Measurements from ENCODE around the gene OR6B3.
"Not testable (repeated sequence)": the region's sequence is repeated elsewhere in the genome, so short reads cannot be mapped to it uniquely, and the experiment has no call there.

Gene OR6B3

DNA sequence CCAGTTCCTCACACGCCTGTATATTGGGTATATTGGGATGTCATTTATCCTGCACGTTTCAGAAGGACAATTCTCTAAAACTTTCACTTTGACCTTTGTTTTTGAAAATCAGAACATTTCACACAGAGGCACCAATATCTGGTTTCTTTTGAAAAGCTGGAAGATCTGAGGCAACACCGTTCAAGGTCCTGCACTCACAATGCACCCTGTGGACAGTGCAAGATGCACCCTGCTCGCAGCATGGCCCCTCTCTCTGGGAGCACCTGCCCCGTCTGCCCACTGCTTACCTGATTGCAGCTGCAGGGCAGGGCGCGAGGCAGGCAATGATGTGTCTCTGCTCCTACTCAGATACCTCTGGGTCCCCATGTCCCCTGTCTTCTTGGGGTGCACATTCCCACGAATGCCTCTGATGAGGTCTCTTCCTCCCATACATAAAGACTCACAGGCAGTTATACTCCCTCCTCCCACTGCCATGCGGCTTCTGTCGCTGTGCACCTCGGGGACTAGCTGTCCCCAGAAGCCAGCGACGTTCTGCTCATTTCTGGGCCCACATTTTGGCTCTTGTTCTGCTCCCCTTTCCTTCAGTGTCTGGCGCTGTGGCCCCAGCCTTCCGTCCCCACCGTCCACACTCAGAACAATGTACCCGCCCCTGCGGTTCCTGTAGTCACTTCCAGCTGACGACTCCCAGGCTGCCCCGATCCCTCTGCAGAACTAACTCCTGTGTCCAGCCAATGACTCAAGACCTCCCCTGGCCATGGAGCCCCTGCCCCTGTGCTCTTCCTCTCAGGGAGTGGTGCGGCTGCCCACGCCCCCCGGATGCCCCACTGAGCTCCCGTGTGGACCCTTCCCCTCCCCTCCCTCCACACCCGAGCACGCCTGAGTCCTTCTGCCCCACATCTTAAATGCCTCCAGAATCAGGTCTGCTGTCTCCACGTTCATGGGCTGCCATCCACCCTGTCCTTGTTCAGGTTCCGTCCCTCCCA is at the start of gene OR6B3:
Gene OR6B3 (minus strand): TSS at position 349 of the 983 bp plus-strand sequence.
- DNase-seq (ENCODE audit: low spot score) = no peak

DNA sequence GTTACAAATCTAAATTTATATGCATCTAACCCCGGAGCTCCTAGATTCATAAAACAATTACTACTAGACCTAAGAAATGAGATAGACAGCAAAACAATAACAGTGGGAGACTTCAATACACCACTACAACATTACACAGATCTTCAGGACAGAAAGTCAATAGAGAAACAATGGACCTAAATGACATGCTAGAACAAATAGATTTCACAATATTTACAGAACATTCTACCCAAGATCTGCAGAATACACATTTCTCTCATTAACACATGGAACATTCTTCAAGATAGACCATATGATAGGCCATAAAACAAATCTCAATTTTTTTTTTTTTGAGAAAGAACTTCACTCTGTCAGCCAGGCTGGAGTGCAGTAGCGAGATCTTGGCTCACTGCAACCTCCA is 45.0 kb upstream of the OR6B3 start:
- no peak for DNase-seq (ENCODE audit: low spot score)

DNA sequence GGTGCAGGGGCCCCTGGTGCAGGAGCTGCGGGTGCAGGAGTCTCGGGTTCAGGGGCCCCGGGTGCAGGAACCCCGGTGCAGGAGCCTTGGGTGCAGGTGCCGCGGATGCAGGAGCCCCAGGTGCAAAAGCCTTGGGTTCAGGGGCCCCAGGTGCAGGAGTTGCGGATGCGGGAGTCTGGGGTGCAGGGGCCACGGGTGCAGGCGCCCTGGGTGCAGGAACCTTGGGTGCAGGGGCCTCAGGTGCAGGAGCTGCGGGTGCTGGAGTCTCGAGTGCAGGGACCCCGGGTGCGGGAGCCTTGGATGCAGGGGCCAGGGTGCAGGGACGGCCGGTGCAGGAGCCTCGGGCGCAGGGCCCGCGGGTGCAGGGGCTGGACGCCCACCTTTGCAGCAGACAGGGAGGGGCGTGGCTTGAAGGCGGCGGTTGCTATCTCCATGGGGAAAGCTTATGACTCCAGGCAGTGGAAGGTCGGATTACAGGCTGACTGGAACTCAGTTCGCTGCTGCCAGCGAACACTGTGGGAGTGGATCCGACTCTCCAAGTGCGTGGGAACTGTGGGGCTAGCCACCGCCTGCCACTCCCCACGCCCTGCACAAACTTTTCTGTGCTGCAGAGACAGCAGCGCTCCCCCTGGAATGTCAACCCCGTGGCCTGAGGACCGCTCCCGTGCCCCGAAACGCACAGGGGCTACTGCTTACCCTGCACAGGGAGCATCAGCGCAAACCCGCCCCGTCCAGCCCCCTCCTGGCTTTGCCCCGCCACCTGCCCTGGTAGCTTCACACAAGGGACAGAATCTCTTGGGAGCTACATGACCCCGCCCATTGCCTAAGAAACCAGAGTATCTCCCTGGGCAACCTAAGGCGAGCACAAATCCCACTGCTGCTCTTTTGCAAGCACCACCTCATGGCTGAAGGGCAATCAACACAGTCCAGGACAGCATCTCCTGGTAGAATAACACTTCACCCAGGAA is 42.5 kb upstream of the OR6B3 start:
- DNase-seq (ENCODE audit: low spot score) = no peak

DNA sequence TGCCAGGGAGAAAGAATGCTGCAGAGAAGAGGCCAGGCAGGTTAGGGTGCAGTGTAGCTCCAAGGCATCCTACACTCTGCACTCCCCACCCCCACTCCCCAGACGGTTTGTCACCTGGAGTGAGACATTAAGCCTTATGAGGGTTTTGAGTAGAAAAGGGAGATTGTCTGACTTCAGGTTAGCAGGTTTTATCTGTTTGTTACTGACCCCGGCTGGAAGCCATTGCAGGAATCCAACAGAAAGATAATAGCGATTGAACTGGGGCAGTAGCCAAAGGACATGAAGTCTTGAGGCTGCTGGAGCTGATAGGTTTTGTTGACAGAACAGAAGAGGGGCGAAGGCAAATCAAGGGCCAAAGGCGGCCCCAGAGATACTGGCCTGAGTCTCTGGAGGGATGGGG is 36.0 kb upstream of the OR6B3 start:
- DNase-seq (ENCODE audit: low spot score) = no peak

DNA sequence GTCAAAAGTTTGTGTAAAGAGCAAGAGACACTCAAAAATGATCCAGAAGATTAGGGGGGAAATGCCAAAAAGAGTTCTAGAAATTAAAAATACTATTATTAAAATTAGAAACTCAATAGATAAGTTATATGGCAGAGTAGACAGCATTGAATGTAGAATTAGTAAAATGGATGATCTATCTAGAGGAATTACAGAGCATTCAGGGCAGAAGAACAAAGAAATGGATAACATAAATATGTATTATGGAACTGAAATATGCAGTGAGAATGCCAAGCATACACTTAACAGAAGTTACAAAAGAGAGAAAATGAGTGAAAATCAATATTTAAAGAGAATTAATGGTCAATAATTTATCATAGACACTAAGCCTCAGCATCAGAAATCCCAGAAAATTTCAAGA is 33.2 kb upstream of the OR6B3 start:
- no peak for DNase-seq (ENCODE audit: low spot score)

DNA sequence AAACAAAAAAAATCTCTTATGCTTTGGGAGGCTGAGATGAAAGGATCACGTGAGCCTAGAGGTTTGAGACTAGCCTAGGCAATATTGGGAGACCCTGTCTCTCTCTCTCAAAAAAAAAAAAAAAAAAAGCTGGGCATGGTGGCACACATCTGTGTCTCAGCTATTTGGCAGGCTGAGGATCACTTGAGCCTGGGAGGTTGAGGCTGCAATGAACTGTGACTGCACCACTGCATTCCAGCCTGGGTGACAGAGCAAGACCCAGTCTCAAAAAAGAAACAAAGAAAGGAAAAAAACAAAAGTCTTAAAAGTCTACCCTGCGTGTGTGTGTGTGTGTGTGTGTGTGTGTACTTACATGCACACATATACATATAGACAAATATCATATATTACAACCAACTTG is 25.3 kb upstream of the OR6B3 start:
- DNase-seq (ENCODE audit: low spot score) = no peak

DNA sequence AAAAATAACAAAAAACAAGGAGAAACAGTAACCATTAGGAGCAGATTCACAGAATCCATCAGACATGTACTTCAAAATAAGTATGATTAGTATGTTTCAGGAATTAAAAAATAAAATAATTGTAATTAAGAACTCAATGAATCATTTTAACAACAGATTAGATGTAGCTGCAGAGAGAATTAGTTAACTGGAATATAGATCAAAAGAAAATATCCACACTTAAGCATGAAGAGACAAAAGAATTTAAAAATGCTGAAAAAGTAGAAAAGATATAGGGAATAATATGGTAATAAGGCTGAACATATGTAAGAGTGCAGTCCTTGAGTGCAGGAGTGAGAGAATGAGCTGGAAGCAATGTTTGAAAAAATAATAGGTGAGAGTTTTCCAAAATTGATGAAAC is 24.1 kb upstream of the OR6B3 start:
- no peak for DNase-seq (ENCODE audit: low spot score)

DNA sequence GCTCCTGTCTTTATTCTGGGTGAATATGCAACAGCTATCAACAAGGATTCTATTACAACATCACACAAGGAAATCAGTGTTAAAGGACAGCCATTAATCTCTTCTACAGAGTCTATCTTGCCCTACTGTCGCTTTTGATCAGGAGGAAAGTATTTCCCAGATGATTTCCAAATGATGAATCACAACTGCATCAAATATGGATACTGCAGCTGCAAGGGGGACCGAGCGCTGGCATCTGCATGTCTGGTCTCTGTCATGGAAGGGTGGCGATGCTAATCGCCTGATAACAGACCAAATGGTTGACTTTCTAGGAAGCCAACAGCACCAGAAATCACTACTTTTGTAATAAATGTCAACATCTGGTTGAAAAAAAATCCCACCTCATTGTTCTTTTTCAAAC is 21.2 kb upstream of the OR6B3 start:
- DNase-seq (ENCODE audit: low spot score) = no peak

DNA sequence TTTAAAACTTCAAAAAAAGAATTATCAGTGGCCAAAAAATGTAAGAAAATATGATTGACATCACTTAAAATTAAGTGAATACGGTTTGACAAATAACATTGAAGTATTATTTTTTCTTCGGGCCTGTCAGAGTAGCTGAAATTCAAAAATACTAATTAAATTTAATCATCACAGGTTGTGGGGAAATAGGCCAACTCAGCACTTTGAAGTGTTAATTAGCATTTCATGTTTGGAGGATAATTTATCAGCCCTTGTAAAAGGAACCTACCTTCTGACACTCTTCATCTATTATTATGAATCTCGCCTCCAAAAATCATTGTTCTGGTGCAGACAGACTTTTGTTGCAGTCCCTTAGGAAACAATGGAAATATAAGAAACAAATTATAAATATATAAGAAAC is 17.6 kb upstream of the OR6B3 start:
- no peak for DNase-seq (ENCODE audit: low spot score)

DNA sequence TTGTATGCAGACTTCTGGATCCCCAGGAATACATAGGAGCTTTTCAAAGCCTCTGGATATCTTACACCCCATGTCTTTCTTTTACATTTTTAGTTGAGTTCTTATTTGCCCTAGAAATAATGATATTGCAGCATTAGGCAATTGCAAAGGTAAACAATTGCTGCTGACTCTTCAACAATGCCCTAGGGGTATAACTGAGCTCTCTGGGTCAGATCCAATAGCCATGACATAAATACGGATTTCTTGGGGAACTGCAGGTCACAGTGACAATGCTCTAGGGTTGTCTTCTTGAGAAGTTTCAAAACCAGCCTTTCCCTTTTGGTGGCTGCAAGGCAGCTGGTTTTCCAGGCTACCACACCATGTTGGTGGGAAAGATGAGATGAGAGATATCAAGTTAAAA is 16.5 kb upstream of the OR6B3 start:
- DNase-seq (ENCODE audit: low spot score) = no peak

DNA sequence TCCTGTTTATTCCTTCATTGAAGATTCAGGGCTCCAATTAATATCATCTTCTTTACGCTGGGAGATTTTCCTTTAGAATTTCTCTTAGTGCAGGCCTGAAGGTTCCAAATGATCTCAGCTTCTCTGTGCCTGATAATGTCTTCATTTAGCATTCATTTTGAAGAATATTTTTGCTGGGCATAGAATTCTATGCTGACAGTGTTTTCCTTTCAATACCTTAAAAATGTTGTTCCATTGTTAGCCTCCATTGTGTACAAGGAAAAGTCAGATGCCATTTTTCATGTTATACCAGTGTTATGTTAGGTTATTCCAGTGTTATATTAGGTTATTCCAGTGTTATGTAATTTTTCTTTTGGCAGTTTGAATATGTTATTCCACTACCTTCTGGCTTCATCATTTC is 14.9 kb upstream of the OR6B3 start:
- no peak for DNase-seq (ENCODE audit: low spot score)

DNA sequence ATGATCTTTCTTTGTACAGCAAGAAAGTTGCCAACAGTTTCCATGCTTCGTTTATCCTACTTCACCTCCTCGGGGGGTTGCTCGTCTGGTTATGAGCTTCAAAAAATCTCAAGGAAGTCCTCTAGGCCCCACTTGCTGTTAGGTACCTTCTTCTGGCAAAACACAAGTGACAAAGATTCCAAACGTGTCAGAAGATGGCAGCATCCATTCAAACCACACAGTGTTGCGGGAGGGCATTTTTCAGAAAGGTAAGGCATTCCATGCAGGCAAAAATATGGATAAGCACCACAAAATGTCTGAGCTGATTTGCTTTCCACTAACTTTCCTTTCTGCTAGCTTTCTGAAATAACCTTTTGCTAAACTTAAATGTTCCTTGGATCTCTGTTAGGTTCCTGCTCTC is 13.2 kb upstream of the OR6B3 start:
- DNase-seq (ENCODE audit: low spot score) = no peak

DNA sequence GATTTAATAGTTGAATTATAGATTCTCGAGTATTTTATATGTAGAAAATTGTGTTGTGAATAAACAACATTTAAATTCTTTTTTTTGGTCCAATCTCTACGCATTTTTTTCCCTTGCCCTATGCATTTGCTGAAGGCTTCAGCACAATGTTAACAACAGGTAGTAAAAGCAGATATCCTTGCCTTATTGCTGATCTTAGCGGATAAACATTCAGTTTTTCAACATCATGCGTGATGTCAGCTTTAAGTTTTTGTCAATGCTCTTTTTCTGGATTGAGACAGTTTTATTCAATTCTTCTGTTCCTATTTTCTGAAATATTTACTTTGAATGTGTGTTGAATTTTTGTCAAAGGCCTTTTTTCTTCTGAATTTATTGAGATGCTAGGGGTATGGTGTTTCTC is 11.6 kb upstream of the OR6B3 start:
- no peak for DNase-seq (ENCODE audit: low spot score)

DNA sequence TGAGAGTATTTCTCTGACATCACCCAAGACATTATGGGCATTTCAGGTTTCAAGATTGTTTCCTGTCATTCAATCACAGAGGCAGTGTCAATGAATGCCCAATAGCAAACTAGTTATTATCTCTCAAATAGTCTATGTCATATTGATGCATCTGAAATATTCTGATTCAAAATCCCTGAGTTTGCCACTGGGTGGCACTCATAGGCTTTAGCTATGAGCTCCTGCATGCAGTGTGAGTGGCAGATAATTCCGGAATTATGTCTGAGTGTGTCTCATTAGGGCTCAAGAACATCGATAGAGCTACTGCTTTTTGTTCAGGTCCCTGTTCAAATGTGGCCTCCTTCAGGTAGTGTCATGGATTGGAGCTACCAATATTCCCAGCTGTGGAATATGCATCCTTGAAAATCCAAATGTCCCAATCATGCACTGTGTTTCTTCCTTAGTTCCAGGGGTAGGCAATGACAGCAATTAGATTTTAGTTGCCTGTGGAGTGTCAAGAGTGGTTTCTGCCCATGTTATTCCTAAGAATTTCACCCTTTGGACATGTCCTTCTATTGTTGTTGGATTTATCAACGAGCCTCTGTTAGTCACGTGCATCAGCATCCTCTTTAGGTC is 7.8 kb upstream of the OR6B3 start:
- DNase-seq (ENCODE audit: low spot score) = no peak

DNA sequence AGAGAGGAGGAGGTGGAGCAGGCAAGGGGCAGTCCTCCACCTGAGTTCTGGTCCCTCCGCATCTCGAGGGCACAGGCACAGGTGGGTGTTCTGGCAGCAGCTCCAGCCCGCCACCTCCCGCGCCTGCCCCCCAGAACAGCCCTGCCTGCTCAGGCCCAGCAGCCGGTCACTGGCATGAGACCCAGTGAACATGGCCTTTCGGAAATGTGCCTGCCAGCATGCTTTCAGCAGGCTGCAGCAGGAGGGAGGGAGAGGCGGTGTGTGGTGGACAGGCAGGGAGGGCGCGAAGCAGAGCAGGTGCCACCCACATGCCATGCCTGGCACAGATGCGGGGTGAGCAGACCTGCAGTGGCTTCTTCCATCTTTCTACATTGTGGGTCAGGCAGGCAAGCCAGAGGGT is 3.4 kb upstream of the OR6B3 start:
- DNase-seq (ENCODE audit: low spot score) = no peak

DNA sequence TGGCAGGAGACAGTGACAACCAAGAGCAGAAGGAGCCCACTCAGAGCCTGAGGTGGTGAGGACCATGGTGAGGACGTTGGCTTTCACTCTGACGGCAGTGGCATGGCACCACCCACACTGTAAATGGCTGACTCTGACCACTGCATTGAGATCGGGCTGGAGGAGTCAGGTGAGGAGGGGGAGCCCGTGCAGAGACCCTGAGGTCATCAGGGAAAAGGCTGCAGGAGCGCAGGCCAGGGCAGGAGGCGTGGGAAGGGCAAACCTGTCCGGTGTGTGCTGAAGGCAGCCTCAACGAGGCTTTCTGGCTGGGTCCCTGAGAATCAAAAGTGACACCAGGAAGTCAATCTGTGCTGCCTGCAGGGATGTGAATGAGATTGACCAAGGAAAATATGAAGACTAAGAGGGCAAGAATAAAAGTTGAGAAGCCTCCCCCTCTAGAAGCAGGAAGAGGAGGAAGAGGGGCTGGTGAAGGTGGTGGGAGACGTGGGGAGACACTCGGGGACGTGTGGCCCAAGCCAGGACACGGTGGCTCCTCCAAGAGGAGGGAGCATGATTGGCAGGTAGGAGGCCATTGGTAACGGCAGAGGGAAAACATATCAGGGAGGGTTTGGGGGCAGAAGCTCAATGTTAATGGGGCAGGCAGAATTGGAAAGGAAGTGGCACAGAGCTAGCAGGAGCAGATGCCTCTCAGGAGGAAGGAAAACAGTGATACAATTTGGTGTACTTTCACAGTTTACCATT is 2.0 kb upstream of the OR6B3 start:
- no peak for DNase-seq (ENCODE audit: low spot score)

DNA sequence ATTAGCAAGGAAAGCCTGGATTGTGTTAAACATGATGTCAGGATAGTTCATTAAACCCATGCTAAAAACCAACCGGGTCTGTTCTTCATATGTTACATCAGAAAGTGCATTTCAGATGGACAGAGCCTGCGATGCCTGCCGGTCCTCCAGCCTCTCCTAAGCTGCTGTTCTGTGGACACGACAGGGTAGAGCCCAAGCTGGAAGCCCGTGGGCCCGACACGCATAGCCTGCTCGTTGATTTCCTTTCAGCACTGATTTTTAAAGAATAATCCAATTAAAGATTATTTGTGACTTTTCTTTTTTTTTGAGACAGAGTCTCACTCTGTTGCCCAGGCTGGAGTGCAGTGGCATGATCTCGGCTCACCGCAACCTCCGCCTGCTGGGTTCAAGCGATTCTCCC is 797 bp downstream of the OR6B3 start:
- no peak for DNase-seq (ENCODE audit: low spot score)

DNA sequence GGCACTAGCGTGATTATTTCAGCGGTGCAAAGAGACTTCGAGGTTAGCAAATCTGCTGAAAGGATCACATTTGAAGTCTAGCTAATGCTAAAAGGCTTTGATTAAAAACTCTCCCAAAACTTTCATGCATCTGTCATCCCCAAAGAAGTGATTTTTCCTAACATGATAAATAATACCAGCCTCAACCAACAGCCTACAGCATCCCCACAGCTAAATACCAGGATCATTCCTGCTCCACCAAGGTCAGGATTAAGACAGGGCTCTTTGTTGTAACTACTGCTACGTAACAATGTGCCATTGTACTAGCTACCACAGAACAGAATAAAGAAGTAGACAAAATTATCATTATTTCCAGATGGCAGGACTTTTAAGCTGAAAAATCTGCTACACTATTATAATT is 1.6 kb downstream of the OR6B3 start:
- no peak for DNase-seq (ENCODE audit: low spot score)

DNA sequence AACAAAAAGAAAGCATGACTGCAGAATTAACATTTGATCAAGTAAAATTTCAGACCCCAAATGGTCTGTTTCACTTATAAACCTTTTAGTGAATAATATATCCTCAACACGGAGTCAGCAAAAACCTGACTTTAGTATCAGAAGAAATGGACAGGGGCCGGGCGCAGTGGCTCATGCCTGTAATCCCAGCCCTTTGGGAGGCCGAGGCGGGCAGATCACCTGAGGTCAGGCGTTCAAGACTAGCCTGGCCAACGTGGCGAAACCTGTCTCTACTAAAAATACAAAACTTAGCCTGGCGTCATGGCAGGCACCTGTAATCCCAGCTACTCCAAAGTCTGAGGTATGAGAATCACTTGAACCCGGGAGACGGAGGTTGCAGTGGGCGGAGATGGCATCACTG is 3.0 kb downstream of the OR6B3 start:
- DNase-seq (ENCODE audit: low spot score) = no peak

DNA sequence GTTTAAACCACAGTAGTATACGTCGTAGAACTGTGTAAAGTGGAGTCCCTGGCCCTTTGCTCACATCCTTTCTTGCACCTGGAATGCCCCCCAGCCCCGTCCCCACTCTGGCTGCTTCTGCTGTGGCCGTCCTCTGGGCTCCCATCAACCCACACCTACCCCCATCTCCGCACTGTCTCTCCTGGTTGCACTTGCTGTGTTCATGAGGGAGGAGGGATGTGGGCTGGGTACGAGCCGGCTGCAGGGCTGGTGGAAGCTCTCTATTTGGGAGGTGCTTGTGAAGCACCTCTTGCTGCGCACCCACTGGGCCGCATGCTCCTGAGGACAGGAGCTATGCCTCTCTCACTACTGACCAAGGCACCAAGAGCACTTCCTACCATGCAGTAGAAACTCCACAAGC is 5.1 kb downstream of the OR6B3 start:
- DNase-seq (ENCODE audit: low spot score) = no peak

DNA sequence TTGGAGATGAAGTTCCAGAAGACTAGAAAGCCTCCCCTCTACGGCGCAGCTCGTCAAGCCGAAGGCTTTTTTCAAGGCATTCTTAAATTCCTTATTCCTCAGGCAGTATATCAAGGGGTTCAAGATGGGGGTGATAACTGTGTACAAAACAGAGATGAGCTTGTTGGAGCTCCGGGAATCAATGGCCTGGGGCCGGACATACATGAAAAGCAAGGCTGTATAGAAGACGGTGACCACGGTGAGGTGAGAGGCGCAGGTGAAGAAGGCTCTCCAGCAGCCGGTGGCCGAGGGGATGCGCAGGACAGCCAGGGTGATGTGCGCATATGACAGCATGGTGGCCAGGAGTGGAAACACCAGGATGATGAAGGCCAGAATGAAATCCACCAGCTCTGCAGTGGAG is 8.2 kb downstream of the OR6B3 start:
- DNase-seq (ENCODE audit: low spot score) = no peak

DNA sequence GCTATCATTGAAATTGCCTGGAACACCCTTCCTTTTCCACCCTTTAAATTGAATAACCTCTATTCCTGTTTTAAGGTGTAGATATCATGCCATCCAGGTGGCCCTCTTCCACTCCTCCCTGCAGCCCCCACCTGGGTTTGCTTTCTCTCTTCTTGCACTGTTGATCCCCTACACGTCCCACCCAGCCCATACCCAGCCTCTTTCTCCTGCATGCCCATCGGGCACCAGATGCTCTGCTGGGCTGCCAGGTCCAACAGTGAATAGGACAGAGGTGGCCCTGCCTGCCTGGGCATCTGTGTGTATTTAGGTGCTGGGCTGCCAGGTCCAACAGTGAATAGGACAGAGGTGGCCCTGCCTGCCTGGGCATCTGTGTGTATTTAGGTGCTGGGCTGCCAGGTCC is 9.2 kb downstream of the OR6B3 start:
- DNase-seq (ENCODE audit: low spot score) = not testable (repeated sequence)

Measured in left forelimb (tissue), 1 donor.